ENCODE results near the gene SAFB.
A peak's percentile ranks its signal among the peaks of the same experiment; 100 is the strongest.

The SAFB gene

DNA sequence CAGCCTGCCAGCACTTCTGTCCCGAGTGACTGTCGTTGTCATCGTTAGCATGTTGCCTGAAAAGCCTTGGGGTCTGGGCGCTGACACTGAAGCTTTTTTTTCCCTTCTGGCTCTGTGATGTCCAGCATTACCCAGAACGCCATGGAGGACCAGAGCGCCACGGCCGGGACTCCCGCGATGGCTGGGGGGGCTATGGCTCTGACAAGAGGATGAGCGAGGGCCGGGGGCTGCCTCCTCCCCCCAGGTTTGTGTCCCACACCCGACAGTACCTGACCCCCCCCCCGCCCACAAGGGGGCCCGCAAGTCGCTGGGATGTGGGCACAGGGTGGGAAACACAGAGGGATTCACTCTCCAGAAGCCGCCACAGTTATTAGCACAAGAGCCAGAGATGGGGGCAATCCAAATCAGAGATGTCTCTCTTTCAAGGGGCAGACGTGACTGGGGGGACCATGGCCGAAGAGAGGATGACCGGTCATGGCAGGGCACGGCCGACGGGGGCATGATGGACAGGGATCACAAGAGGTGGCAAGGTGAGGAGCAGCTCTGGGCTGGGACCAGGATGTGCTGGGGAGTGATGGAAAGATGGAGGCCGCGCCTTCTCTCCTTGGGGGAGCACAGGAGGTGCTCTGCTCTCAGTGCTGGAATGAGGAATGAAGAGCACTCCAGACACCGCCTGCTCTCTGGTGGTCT, 44.2 kb downstream of the SAFB start:
- no peak for DNase-seq (ENCODE audit: low read depth)

DNA sequence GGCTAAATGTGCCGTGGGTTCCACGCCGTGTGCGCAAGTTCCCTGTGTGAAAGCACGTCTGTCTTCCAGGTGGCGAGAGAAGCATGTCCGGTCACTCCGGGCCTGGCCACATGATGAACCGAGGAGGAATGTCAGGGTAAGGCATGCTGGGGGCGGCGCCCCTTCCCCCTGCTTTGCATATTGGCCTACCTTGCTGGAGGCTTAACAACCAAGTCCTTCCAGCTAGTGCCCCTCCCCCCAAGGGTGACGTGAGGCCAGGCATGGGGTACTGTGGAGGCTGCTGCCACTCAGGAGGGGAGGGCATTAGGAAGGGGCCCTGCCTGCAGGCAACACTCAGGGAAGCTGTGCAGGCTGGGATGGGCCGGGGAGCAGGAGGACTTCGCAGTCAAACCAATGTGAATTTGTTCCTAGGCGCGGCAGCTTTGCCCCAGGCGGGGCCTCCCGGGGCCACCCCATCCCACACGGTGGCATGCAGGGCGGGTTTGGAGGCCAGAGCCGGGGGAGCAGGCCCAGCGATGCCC, 44.9 kb downstream of the SAFB start:
- no peak for DNase-seq (ENCODE audit: low read depth)

DNA sequence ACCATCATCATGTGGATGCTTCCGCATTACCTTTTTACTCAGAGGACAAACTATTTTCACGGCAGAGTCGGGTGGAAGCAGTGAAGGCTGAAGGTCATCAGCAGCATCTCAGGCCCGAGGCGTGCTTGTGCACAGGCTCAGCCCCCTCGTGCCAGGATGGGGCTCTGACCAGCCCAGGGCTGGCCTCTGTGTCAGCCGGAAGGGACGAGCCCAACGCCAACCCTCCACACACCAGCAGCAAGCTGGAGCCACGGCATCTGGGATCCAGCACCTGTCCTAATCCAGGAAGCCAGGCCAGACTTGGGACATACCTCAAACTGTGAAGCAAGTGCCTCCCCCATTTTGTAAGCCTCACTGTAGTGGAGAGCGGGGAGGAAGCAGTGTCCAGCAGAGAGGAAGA, 46.3 kb downstream of the SAFB start:
- DNase-seq (ENCODE audit: low read depth): no peak

DNA sequence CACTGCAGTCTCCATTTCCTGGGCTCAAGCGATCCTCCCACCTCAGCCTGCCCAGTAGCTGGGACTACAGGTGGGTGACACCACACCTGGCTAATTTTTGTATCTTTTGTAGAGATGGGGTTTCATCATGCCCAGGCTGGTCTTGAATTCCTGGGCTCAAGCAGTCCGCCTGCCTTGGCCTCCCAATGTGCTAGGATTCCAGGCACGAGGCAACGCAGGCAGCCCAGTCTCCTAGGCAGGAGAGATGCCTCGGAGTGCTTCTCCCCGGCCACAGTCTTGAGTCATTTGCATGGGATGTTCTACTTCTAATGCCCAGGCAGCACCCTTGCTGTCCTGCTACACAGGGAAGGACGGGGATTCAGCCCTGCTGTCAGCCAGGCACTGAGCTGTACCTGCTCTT, 48.7 kb downstream of the SAFB start:
- no peak for DNase-seq (ENCODE audit: low read depth)

DNA sequence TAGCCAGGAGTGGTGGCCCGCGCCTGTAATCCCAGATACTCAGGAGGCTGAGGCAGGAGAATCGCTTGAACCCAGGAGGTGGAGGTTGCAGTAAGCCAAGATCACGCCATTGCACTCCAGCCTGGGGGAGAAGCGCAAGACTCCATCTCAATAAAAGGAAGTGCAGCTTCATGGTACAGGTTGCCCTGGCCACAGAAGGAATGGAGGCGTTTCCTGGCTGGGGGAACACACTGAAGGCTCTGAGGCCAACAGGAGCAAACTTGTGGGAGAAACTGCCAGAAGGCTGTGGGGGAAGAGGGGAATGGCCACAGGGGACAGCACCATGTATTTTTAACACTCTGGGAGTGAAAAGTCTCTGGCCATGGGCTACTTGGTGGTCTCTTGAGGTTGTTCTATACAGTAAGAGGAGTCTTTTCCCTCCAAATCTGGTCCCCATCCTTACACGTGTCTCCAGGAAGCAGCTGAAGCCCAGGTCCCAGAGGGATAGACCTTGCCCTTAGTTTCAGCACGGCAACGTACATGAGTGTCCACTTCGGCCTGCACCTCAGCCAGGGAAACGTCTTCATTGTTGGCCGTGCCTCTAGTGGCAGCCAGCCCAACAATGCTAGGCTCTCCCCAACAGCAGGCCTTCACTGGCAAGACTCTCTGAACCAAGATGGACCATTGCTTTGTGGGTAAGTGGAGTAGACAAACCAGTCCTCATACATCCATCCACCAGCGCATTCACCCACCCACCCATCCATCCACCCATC, 50.0 kb downstream of the SAFB start:
- DNase-seq (ENCODE audit: low read depth): no peak

DNA sequence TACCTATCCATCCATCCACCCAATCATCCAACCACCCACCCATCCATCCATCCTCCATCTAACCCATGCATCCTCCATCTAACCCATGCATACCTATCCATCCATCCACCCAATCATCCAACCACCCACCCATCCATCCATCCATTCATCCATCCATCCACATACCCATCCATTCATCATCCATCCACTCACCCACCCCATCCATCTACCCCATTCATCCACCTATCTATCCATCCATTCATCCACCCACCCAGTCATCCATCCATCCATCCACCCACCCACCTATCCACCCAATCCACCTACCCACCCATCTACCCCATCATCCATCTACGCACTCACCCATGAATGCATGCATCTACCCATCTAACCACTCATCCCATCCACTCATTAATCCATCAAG, 50.9 kb downstream of the SAFB start:
- no peak for DNase-seq (ENCODE audit: low read depth)

DNA sequence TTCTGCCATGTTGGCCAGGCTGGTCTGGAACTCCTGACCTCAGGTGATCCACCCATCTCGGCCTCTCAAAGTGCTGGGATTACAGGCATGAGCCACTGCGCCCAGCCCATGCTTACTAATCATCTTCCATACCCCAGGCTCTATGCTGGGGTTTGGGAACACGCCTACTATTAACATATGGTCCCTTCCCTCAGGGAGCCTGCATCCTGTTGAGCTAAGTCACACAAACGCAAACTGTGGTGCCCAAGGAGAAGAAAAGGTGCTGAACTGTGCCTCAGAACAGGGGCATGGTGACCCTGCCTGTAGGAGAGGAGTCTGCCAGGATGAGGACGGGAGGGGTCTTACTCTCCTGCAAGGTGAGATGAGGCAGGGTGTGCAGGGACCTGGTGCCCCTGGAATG, 51.8 kb downstream of the SAFB start:
- no peak for DNase-seq (ENCODE audit: low read depth)

DNA sequence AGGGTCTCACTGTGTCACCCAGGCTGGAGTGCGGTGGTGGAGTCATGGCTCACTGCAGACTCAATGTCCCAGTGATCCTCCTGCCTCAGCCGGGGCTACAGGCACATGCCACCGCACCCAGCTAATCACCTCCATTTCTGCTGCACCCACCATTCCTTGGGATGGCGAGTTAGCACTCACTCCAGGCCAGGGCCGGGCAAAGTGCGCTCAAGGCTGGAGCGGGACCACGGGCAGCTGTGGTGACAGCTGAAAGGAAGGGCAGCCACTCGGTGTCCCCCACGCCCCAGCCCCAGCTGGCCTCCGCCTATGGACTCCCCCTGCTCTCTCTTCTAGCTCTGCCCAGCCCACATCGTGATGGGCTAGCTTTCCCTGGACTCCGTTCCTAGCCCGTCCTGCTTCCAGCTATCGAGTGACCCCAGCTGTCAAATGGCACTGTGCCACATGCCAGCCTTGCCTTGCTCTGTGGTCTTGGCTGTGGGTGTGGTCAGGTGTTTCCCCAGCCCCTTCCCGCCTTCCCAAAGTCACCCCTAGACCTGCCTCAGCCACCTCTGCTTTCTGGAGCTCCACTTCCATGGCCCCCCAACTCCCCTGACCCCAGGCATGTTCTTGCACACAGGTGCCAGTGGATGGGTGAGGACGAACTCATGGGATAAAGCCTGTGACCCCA, 53.4 kb downstream of the SAFB start:
- DNase-seq (ENCODE audit: low read depth): no peak

DNA sequence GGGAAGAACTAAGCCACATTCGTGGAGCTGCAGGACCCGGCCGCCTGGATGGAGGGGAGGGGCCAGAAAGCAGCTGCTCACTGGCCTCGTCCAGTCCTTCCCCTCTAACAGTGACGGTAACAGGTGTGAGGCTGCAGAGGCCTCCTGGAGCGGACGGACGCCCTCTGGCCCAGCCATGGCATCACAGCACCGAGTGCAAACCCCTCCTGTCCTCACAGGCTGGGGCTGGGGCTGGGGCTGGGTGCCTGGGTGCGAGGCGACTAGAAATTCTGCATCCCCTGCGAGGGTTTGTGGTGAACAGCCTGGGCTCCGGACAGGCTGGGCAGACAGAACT, 53.9 kb downstream of the SAFB start:
- DNase-seq (ENCODE audit: low read depth): no peak

DNA sequence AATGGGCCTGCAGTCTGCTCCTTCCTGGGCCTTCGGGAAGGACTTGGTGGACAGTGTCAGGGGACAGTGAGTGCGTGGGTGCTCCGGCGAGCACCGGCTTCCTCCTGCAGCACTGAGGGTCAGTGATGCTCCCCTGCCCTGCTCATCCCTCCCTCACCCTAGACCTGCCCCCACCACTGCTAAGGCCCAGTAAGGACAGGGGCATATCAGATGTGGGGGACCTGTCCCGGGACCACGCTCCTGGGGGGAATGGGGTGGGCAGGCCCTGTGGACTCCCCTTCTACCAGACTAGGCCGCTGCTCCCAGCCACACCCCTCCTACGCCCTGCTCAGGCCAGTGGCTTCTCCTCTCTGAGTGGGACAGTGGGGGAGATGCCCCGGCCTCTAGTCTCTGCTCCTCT, 54.3 kb downstream of the SAFB start:
- DNase-seq (ENCODE audit: low read depth): no peak

DNA sequence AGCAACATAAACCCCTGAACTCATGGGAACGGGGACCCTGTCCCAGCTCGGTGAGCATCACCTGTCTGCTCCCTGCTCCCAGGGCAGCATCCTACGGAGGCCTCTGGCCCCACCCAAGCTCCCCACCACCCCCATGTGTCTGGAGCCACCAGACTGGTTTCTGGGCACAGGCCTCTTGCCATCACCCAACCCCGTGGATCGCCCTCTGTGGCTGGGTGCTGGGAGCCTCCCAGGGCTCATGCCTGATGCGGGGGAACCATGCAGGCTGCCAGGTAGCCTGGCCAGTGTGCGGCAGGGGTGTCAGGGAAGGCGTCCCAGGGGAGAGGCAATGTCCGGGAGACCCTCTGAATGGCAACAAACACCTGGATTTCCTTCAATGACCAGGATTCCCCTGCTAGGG, 54.7 kb downstream of the SAFB start:
- no peak for DNase-seq (ENCODE audit: low read depth)

DNA sequence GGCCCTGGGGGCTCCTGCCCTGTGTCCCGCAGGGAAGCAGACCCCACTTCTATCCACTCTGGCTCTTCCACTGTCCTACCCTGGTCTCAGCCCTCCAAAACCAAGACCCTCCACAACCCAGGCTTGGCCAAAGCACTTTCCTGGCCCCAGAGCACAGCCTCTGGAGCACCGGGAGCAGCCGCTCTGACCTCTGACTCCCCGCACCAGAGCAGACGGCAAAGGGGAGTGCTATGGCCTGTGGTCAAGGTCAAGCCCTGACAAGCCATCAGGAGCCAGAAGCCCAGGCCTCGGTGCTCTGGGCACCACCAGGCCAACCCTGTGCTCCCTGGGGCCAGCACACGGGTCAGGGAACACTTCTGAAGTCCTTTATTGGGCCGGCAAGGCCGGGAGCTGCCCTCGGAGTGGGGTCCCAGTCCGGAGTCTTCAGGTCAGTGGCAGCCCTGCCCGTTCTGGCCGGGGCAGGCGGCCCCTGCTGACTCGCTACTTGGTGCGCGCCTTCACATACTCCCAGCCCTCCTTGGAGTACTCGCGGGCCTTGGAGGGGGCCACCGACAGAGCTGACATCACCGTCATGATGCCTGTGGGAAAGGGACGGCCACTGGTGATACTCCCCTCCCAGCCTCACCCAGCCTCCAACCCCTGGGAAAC, 55.3 kb downstream of the SAFB start:
- DNase-seq (ENCODE audit: low read depth): no peak

DNA sequence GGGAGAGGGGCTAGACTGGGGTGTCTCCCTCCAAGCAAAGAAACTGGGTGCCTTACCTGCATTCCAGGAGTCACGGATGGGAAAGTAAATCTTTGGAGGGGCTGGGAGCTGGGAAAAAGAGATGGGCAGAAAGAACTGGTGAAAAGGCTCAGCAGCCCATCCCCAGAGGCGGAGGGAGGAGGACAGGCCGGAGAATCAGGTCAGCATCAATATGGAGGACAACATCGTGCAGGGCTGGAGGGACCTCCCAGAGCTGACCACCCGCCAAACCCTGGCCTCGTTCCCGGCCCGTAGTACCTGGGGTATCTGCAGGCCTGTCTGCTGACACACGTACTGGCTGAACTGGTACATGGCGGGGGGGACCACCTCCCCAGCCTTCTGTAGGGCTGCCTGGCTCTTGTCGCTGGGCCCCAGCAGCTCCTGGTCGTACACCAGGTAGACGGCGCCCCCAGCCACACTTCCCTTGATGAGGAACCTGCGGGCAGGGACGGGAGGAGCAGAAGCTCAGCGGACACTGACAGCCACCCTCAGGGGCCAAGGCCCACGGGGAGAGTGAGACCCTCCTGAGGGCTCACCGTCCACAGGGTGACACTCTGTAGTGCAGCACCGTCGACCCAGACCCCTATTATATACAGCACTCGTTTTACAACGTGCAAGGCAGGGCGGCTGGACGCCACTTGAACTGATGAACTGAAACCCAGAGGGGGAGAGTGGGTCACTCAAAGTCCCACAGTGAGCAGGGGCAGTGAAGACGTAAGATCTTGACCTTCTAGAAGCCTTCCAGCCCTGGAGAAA, 56.6 kb downstream of the SAFB start:
- no peak for DNase-seq (ENCODE audit: low read depth)

DNA sequence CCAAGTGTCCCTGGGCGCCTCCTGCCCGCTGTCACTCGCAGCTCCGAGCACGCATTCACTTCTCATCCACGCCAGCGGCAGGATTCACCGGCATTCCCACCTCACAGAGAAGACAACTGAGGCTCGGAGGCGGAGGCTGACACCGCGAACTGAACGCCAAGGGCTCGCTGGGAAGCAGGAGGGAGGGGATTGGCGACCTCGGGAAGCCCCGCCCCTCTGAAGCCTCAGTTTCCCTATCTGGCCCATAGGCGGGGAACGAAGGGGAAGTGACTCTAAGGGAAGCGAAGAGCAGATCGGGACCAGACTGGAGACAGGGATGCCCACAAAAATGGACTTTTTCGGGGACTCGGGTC, 57.2 kb downstream of the SAFB start:
- no peak for DNase-seq (ENCODE audit: low read depth)

DNA sequence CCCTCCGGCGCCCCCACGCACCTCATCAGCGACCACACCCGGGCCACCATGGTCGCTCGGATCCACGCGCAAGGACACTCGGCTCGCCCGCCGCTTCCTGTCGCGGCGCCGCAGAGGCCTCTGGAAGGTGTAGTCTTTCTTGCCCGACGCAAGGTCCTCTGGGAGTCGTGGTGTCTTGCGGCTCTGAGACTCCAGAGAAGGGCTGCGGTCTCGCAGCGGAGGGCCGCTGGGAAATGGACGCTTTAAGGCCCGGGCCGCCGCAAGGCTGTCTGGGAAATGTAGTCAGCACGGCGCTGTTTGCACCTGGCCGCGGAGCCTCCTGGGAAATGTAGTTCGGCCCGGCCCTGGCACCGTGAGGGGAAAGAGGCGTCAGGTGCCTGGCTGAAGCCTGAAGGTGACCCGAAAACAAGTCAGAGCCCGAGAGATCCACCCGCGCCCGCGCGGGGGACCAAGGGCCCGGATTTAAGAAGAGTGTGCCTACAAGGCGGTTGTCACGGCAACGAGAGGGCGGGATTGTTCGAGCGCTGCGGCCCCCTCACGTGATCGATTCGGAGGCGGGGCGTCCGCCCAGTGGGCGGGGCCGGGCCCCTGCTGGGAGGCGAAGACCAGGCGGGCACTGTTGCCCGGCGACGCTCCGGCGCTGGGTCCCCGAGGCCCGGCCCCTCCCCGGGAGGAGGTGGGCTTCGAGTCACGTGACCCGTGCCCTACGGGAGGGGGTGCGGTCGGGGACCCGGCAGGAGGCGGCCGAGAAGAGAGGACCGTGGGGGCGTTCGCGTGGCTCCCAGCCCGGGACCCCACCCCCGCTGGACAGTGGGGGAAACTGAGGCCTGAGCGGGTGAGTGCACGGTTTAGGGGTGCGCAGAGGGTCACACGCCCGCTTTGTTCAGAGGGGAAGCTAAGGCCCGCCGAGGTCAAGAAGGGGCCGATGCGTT, 57.8 kb downstream of the SAFB start, which contains the start of the genes HSD11B1L and MICOS13:
Gene HSD11B1L, plus strand, starts transcription at position 591 of the 932 bp plus-strand sequence. CDS start 3,806 bp downstream, outside the sequence.
Gene MICOS13, minus strand, starts transcription at position 80 of the 932 bp plus-strand sequence. Its CDS starts 30 bp downstream, at position 50.
- peak; percentile 96 for DNase-seq (ENCODE audit: low read depth)

DNA sequence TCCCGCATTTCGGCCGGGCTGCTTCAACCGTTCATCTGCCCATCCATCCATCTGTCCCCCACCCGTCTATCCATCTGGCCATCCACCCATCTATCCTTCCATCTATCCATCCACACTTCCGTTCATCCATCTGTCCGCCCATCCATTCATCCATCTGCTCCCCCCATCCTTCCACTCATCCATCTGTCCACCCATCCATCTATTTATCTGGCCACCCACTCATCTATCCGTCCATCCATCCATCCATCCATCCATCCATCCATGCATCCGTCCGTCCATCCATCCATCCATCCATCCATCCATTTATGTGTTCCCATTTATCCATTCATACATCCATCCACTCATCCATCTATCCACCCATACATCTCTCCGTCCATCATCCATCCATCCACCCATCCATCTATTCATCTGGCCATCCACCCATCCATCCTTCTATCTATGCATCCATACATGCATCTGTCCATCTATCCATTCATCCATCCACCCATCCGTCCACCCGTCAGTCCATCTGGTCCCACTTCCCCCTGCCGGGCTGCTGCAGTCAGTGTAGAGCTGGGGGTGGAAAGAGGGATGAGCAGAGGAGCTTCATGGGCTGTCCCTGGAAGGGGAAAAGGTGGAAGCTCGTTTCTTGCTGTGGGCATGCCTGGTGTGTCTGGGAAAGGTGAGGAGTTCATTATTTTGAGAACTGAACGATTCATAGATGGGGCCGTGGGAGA, 58.7 kb downstream of the SAFB start:
- no peak for DNase-seq (ENCODE audit: low read depth)

DNA sequence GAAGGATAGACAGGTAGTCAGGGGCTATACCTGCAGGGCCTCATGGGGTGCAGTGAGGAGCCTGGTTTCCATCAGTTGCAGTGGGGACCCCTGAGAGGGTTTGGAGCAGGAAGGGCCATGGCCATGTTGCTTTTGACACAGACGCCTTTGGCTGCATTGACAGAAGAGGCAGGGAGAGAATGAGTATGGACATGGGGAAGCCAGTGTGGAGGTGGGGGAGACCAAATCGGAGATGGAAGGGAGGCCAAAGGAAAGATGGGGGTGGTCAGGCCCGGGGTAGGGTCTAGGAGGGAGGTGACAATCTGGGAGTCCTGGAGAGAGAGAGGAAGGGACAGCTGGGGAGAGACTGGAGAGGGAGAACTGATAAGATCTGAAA, 59.2 kb downstream of the SAFB start:
- no peak for DNase-seq (ENCODE audit: low read depth)

DNA sequence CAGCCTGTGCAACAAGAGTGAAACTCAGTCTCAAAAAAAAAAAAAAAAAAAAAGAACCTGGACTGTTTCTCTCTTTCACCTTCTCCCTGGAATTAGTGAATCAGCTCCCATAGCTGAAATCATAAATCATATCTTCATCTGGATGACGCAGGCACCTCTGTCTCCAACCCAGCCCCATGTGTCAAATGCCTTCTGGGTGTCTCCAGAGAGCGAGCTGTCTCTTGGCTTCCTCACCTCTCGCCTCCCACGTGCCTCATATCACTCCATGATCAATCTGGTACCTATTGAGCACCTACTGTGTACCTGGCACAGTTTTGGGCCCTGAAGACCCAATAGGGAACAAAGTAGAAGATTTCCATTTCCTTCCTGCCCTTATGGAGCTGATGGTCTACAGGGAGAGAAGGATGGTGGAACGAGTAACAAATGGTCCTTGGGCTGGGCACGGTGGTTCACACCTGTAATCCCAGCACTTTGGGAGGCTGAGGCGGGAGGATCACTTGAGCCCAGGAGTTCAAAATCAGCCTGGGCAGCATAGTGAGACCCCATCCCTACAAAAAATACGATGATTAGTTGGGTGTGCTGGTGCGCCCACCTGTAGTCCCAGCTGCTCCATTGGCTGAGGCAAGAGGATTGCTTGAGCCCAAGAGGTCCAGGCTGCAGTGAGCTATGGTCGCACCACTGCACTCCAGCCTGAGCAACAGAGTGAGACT, 60.4 kb downstream of the SAFB start:
- DNase-seq (ENCODE audit: low read depth): no peak

DNA sequence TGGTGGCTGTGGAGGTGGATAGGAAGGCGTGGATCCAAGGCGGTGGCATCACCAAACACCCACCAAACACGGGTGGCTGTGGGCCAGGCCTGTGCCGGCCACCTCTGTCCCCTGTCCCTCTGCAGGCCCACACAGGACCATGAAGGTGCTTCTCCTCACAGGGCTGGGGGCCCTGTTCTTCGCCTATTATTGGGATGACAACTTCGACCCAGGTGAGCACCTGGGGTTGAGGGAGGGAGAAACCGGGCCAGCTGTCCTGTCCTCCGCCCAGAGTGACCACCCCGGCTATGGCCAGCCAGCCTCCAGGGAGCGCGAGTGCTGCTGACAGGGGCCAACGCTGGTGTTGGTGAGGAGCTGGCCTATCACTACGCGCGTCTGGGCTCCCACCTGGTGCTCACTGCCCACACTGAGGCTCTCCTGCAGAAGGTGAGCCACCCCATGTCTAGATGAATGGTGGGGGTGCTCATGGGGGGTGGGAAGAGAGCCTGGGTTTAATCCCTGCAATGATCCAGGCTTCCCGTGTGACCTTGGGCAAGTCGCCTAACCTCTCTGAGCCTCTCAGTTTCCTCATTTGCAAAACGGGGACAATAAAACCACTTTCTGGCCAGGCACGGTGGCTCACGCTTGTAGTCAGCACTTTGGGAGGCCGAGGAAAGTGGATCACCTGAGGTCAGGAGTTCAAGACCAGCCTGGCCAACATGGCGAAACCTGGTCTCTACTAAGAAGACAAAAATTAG, 62.0 kb downstream of the SAFB start:
- DNase-seq (ENCODE audit: low read depth): no peak

Data from stimulated activated CD8-positive, alpha-beta memory T cell treated with anti-CD3 and anti-CD28 coated beads, Interleukin-12 subunit alpha, Interleukin-12 subunit beta, amount 100 ng/mL, for 1 hour (primary cell).